Loucy (cell line): ENCODE data around the gene DMC1.
A peak's percentile ranks its signal among the peaks of the same experiment; 100 is the strongest.

Experiments used
- H2AFZ ChIP-seq: fragments of 200-600 bp; sonication (generic); 2 replicates; pipeline ENCODE4 v1.6.0; 2016; ENCODE audit warnings: antibody characterized with exemption, mild to moderate bottlenecking, low read length, moderate library complexity
- H3F3A ChIP-seq: fragments of 200-600 bp; 2 replicates; pipeline ENCODE4 v1.6.0; 2016; ENCODE audit warnings: antibody characterized with exemption, low read depth, mild to moderate bottlenecking
- H3K27me3 ChIP-seq: fragments of 200-600 bp; sonication (generic); 2 replicates; pipeline ENCODE4 v1.6.1; 2014; ENCODE audit warnings: low read length, mild to moderate bottlenecking; ENCODE audit not compliant: insufficient read depth, poor library complexity, severe bottlenecking
- H3K36me3 ChIP-seq: fragments of 200-600 bp; sonication (generic); 2 replicates; pipeline ENCODE4 v1.6.1; 2016; ENCODE audit warnings: low read length; ENCODE audit not compliant: insufficient read depth
- H3K4me1 ChIP-seq: fragments of 200-600 bp; sonication (generic); 2 replicates; pipeline ENCODE4 v1.5.1; 2014; ENCODE audit warnings: low read length, mild to moderate bottlenecking; ENCODE audit not compliant: insufficient read depth, poor library complexity, severe bottlenecking
- H3K4me2 ChIP-seq: fragments of 200-600 bp; sonication (generic); 2 replicates; pipeline ENCODE4 v1.6.0; 2014; ENCODE audit warnings: antibody characterized with exemption, low read length, low read depth, mild to moderate bottlenecking; ENCODE audit not compliant: poor library complexity, severe bottlenecking
- H3K4me3 ChIP-seq: fragments of 200-600 bp; sonication (generic); 2 replicates; pipeline ENCODE4 v1.5.1; 2014; ENCODE audit warnings: low read length, mild to moderate bottlenecking, mixed read lengths; ENCODE audit not compliant: poor library complexity, severe bottlenecking
- H3K79me2 ChIP-seq: fragments of 200-600 bp; sonication (generic); 2 replicates; pipeline ENCODE4 v1.6.1; 2014; ENCODE audit warnings: low read length; ENCODE audit not compliant: insufficient read depth
- H3K9ac ChIP-seq: fragments of 200-600 bp; sonication (generic); 2 replicates; pipeline ENCODE4 v1.6.0; 2014; ENCODE audit warnings: mild to moderate bottlenecking, low read depth, low read length, moderate library complexity; ENCODE audit not compliant: poor library complexity, severe bottlenecking
- H3K9me2 ChIP-seq: fragments of 200-600 bp; sonication (generic); replicated peaks from 2 replicates; pipeline ENCODE4 v1.6.1; 2016; ENCODE audit warnings: low read depth, low read length, mixed read lengths
- H3K9me3 ChIP-seq: fragments of 200-600 bp; sonication (generic); 2 replicates; pipeline ENCODE4 v1.6.1; 2014; ENCODE audit warnings: mild to moderate bottlenecking, antibody characterized with exemption, low read length, low read depth; ENCODE audit not compliant: insufficient read depth
- H4K20me1 ChIP-seq: fragments of 200-600 bp; sonication (generic); 2 replicates; pipeline ENCODE4 v1.6.0; 2014; ENCODE audit warnings: antibody characterized with exemption, low read length, mild to moderate bottlenecking; ENCODE audit not compliant: insufficient read depth, poor library complexity, severe bottlenecking
- CTCF ChIP-seq: fragments of 200-600 bp; sonication (generic); conservative IDR thresholded peaks from 2 replicates; pipeline ENCODE4 v1.5.1; 2014; ENCODE audit warnings: mild to moderate bottlenecking, antibody characterized with exemption, low read length
- EZH2phosphoT487 ChIP-seq: fragments of 200-600 bp; IDR thresholded peaks from 2 replicates; pipeline ENCODE4 v1.6.1; 2018; ENCODE audit warnings: antibody characterized with exemption, mild to moderate bottlenecking, moderate library complexity, borderline replicate concordance

Gene DMC1

GRCh38 chr22:38513063-38513462 is 56.9 kb downstream of the DMC1 start:
- H3K9me3 ChIP-seq, result no peaks in the 10 kb centered on the region
- H3K4me3 ChIP-seq, result no peak overlapping the region
- H3K4me2 ChIP-seq, result no peak overlapping the region
- H4K20me1 ChIP-seq, result no peaks in the 10 kb centered on the region
- H3K36me3 ChIP-seq, result no peaks in the 10 kb centered on the region
- no peaks in the 10 kb centered on the region for H3K4me1 ChIP-seq
- no peaks in the 10 kb centered on the region for H3K79me2 ChIP-seq
- H3K9ac ChIP-seq, result no peak overlapping the region
- no peak overlapping the region for H2AFZ ChIP-seq
- H3K27me3 ChIP-seq, result no peaks in the 10 kb centered on the region
- TF ChIP-seq EZH2phosphoT487, result no peak
- peak; percentile 73 for TF ChIP-seq CTCF
- no peaks in the 10 kb centered on the region for H3K9me2 ChIP-seq
- no peaks in the 10 kb centered on the region for H3F3A ChIP-seq

GRCh38 chr22:38510416-38510970 is 59.5 kb downstream of the DMC1 start:
- Histone ChIP-seq H3K79me2 (peaks cover 11% of the 10 kb centered on the region), H3K36me3 (no peaks in the 10 kb centered on the region), H3F3A (no peaks in the 10 kb centered on the region), H3K9me2 (no peaks in the 10 kb centered on the region), H3K9ac (no peak overlapping the region), H3K4me3 (no peak overlapping the region), H2AFZ (no peak overlapping the region), H3K9me3 (no peaks in the 10 kb centered on the region), H3K27me3 (no peaks in the 10 kb centered on the region), H4K20me1 (no peaks in the 10 kb centered on the region), H3K4me2 (no peak overlapping the region), H3K4me1 (peaks cover 7% of the 10 kb centered on the region)
- no peak for TF ChIP-seq EZH2phosphoT487
- TF ChIP-seq CTCF, result no peak

GRCh38 chr22:38506118-38506962 is 63.6 kb downstream of the DMC1 start, which contains the start of gene DDX17:
Gene DDX17 (minus strand): TSS chr22:38506311.
- Histone ChIP-seq H3F3A (no peaks in the 10 kb centered on the region), H3K27me3 (no peaks in the 10 kb centered on the region), H3K4me3 (peak within 1 kb of the TSS; percentile 91), H3K4me1 (peaks cover 40% of the 10 kb centered on the region), H2AFZ (peak within 1 kb of the TSS; percentile 98), H3K9me3 (no peaks in the 10 kb centered on the region), H3K79me2 (peaks cover 52% of the 10 kb centered on the region), H3K4me2 (peak within 1 kb of the TSS; percentile 99), H3K9me2 (no peaks in the 10 kb centered on the region), H3K9ac (peak within 1 kb of the TSS; percentile 91), H3K36me3 (peaks cover 4% of the 10 kb centered on the region; the same call in 1 of the 2 replicates), H4K20me1 (peaks cover 41% of the 10 kb centered on the region)
- TF ChIP-seq CTCF (no peak), EZH2phosphoT487 (no peak)
